Heart left ventricle (tissue), 16 donors: ENCODE measurements around the gene SLC4A7. TPM values are rescaled to one million over a fixed set of nuclear protein-coding genes. Genes with fewer than 3 reads are reported as not detected.

ENCODE experiments used
- ATAC-seq, 4 donors: fragments of 200-7000 bp; cut with Tn5 transposase; one replicate each; pipeline ENCODE4 v1.9.1; 2020 to 2022; ENCODE audit warnings: moderate library complexity in 4 of 4, mild to moderate bottlenecking in 3 of 4, moderate number of reproducible peaks in 1 of 4
- DNase-seq, 5 donors: peaks; one replicate each; pipeline ENCODE4 v3.0.0-alpha.2; 2020
- H3K27ac ChIP-seq, 12 donors: fragments of 200-600 bp; sonication (generic) in 4 of 12; one replicate each; pipeline versions ENCODE4 v1.5.0 to v1.8.0; 2016 to 2022; ENCODE audit warnings: mild to moderate bottlenecking in 2 of 12
- H3K27me3 ChIP-seq, 9 donors: fragments of 200-600 bp; sonication (generic) in 2 of 9; one replicate each; pipeline versions ENCODE4 v1.5.1 to v1.8.0; 2016 to 2022; ENCODE audit warnings: mild to moderate bottlenecking in 3 of 9
- H3K36me3 ChIP-seq, 9 donors: fragments of 200-600 bp; sonication (generic) in 2 of 9; one replicate each; pipeline versions ENCODE4 v1.5.0 to v1.8.0; 2018 to 2022; ENCODE audit warnings: mild to moderate bottlenecking in 2 of 9
- H3K4me1 ChIP-seq, 12 donors: fragments of 200-600 bp; sonication (generic) in 4 of 12; one replicate each; pipeline versions ENCODE4 v1.5.0 to v1.8.0; 2016 to 2022; ENCODE audit warnings: mild to moderate bottlenecking in 3 of 12
- H3K4me3 ChIP-seq, 12 donors: fragments of 200-600 bp; sonication (generic) in 4 of 12; one replicate each; pipeline versions ENCODE4 v1.5.0 to v1.8.0; 2017 to 2022; ENCODE audit warnings: mild to moderate bottlenecking in 9 of 12, moderate library complexity in 4 of 12
- H3K9me3 ChIP-seq, 12 donors: fragments of 200-600 bp; sonication (generic) in 4 of 12; one replicate each; pipeline versions ENCODE4 v1.5.0 to v1.8.0; 2016 to 2022; ENCODE audit warnings: mild to moderate bottlenecking in 1 of 12
- POLR2A ChIP-seq, 2 donors: fragments of 450-650 bp; IDR thresholded peaks; one replicate each; pipeline ENCODE4 v1.6.1; 2017; ENCODE audit warnings: antibody characterized with exemption in 2 of 2, mild to moderate bottlenecking in 2 of 2, moderate library complexity in 2 of 2
- WGBS, 4 donors: extraction: QIAGEN DNeasy Blood & Tissue Kit in 2 of 4; methylation state at CpG; one replicate each; pipeline versions ENCODE4 v1.1.5 to v1.1.7; 2013 to 2018; 5-methylcytosine and 5-hydroxymethylcytosine counted together
- intact Hi-C, 10 donors: fragments of 100-400 bp; cut with DNase I; formaldehyde crosslinking; loops; one replicate each; pipeline versions ENCODE4 v1.11.1 to v1.14.2; 2022
- polyA plus RNA-seq, 2 donors: library from polyadenylated mRNA; stranded (reverse); fragments of 200-250 nt; gene quantifications; one replicate each; pipeline ENCODE4 v1.2.3, GENCODE V29; 2013
- total RNA-seq, 9 donors: library from RNA; depleted of rRNA in 2 of 9; stranded (reverse); fragments of >200 nt in 2 of 9; fragmentation: NEBNext Ultra II Directional in 3 of 9; extraction: Animal tissue kit (Norgen Biotek cat#: 25700) in 3 of 9; gene quantifications; one replicate each; pipeline versions ENCODE4 v1.1.0 to v1.2.4, GENCODE V29; 2016 to 2023
- TF ChIP-seq, protein P1 (sequence below), 12 donors: fragments of 200-600 bp; sonication (generic) in 4 of 12; IDR thresholded peaks; one replicate each; pipeline versions ENCODE4 v1.5.0 to v1.8.0; 2018 to 2022; ENCODE audit warnings: antibody characterized with exemption in 12 of 12, mild to moderate bottlenecking in 5 of 12
- donor health status: ischemic (EF 13 %, LVEDD 7.1; RV severe dilation, severe dysfunction).
- donor health status: healthy with polysubstance abuse.
- donor health status: DM: no; HTN: yes; CAD: no.
- donor health status: DM: no; HTN: no; CAD: no.
- donor health status: ischemic (EF 25% LVEDD 6.9; RV normal size, moderate dysfunction).
- donor health status: ischemic (EF 25% LVEDD 5.7; RV mildly dilated, moderate dysfunction).
- donor health status: healthy.
- donor health status: DM: yes; HTN: yes; CAD: no.
- donor health status: ischemic (EF 35%, LVEDD 5.7; RV mildly dilated, moderate dysfunction).
- donor health status: nonischemic (EF 11% LVEDD 7.7; RV severe dilation, severe dysfunction).
- donor health status: DM: yes; HTN: yes; CAD: no.
- donor health status: PGD.
- donor health status: ischemic (EF 29% LVEDD 5.4; RV normal size, mild dysfunction).
- donor health status: nonischemic (EF 23%, LVEDD 6.1; RV moderate dilation, normal function).

SLC4A7 gene
- total and polyA plus RNA-seq, 11 donors: 2.2 to 25.4 (median 15.0) TPM

- DNase-seq: no peak
- H3K4me1 ChIP-seq: peaks cover 0 to 17% (median 0%) of the 10 kb centered on the region in 12 donors
Measured at GRCh38 chr3:27507111-27507510, 22.9 kb upstream of the SLC4A7 start.

DNA sequence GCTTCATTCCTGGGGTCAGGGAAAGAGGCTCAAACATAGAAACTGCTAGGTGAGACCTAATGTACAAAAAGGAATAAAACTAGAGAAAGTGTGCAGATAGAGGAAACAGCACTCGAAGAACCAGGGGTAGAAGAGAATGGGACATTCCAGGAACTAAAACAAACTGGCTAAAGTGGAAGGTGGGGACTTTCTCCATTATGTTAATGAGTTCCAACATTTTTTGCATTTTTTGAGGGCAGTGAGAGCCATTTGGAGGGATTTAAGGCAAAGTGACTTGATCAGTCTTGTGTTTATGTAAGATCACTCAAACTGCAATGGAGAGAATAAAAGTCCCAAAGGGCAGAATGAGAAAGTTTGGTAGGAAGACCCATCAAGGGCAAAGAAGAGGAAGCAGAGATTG is 20.6 kb upstream of the SLC4A7 start:
- Histone ChIP-seq H3K27me3 (no peaks in the 10 kb centered on the region), H3K4me3 (no peak overlapping the region), H3K27ac (no peak overlapping the region), H3K36me3 (no peaks in the 10 kb centered on the region), H3K4me1 (peaks cover 0 to 15% (median 0%) of the 10 kb centered on the region in 12 donors), H3K9me3 (peaks cover 0 to 3% (median 0%) of the 10 kb centered on the region in 12 donors)
- TF ChIP-seq, protein P1, sequence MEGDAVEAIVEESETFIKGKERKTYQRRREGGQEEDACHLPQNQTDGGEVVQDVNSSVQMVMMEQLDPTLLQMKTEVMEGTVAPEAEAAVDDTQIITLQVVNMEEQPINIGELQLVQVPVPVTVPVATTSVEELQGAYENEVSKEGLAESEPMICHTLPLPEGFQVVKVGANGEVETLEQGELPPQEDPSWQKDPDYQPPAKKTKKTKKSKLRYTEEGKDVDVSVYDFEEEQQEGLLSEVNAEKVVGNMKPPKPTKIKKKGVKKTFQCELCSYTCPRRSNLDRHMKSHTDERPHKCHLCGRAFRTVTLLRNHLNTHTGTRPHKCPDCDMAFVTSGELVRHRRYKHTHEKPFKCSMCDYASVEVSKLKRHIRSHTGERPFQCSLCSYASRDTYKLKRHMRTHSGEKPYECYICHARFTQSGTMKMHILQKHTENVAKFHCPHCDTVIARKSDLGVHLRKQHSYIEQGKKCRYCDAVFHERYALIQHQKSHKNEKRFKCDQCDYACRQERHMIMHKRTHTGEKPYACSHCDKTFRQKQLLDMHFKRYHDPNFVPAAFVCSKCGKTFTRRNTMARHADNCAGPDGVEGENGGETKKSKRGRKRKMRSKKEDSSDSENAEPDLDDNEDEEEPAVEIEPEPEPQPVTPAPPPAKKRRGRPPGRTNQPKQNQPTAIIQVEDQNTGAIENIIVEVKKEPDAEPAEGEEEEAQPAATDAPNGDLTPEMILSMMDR (IDR thresholded peaks at IDR 0.05): no peak
- no peak for TF ChIP-seq POLR2A (IDR thresholded peaks at IDR 0.05)
- no peak for DNase-seq
- no peak for ATAC-seq
- 84 to 96% (median 91%) methylated on average over 1 of the region's 1 CpG for WGBS, 4 donors
- intact Hi-C loops: no loop called here

More at GRCh38 chr3:27507111-27507510, 22.9 kb upstream of the SLC4A7 start:
- H3K9me3 ChIP-seq: peaks cover 0 to 3% (median 0%) of the 10 kb centered on the region in 12 donors
- 61 to 75% (median 66%) methylated on average over 1 of the region's 1 CpG for WGBS, 4 donors
- no peak overlapping the region for H3K27ac ChIP-seq
- H3K36me3 ChIP-seq: no peaks in the 10 kb centered on the region
- no peak for ATAC-seq
- TF ChIP-seq POLR2A (IDR thresholded peaks at IDR 0.05): no peak
- TF ChIP-seq, protein P1 (IDR thresholded peaks at IDR 0.05): no peak
- intact Hi-C loops: no loop called here
- no peaks in the 10 kb centered on the region for H3K27me3 ChIP-seq
- H3K4me3 ChIP-seq: no peak overlapping the region

DNA sequence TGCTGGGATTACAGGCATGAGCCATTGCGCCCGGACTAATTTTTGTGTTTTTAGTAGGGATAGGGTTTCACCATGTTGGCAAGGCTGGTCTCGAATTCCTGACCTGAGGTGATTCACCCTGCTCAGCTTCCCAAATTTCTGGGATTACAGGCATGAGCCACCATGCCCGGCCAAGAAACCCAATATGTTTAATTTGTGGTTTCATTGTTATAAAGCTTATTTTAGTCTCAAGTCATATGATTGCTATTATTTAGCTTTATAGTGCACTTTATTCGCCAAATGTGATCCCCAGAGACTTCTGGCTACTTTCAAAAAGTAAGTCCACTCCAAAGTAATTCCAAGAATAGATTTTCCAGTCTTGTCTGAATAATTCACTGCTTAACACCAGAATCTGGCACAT is 19.3 kb upstream of the SLC4A7 start:
- ATAC-seq (no peak), DNase-seq (no peak)
- Histone ChIP-seq H3K4me3 (no peak overlapping the region), H3K4me1 (peaks cover 0 to 6% (median 0%) of the 10 kb centered on the region in 12 donors), H3K27ac (peak overlapping the region in 2 of 12 donors; percentile 23 to 41), H3K36me3 (no peaks in the 10 kb centered on the region), H3K9me3 (peaks cover 0 to 3% (median 0%) of the 10 kb centered on the region in 12 donors), H3K27me3 (no peaks in the 10 kb centered on the region)
- TF ChIP-seq POLR2A (IDR thresholded peaks at IDR 0.05): no peak
- TF ChIP-seq, protein P1 (IDR thresholded peaks at IDR 0.05): no peak
- intact Hi-C loops: no loop called here
- WGBS, 4 donors: 77 to 84% (median 80%) methylated on average over 5 of the region's 5 CpGs

- no peak overlapping the region for H3K27ac ChIP-seq
- H3K4me3 ChIP-seq: no peak overlapping the region
- ATAC-seq (no peak), DNase-seq (no peak)
- no peaks in the 10 kb centered on the region for H3K36me3 ChIP-seq
- H3K9me3 ChIP-seq: no peaks in the 10 kb centered on the region
- 93 to 99% (median 98%) methylated on average over 3 of the region's 3 CpGs for WGBS, 4 donors
- peaks cover 0 to 6% (median 0%) of the 10 kb centered on the region in 12 donors for H3K4me1 ChIP-seq
- intact Hi-C loops: no loop called here
- TF ChIP-seq, protein P1 (IDR thresholded peaks at IDR 0.05): no peak
- no peak for TF ChIP-seq POLR2A (IDR thresholded peaks at IDR 0.05)
- H3K27me3 ChIP-seq: no peaks in the 10 kb centered on the region
Measured at GRCh38 chr3:27501759-27502158, 17.6 kb upstream of the SLC4A7 start.
